Measurements from ENCODE around the gene PTRHD1.
A peak's percentile ranks its signal among the peaks of the same experiment; 100 is the strongest.
"Not testable (repeated sequence)": the region's sequence is repeated elsewhere in the genome, so short reads cannot be mapped to it uniquely, and the experiment has no call there.

PTRHD1 gene

GRCh38 chr2:24792874-24793760, at the start of gene PTRHD1, which contains the start of gene CENPO:
Gene PTRHD1, minus strand, starts transcription at chr2:24793391. Its CDS starts 14 bp downstream, at chr2:24793377.
Gene CENPO, plus strand, starts transcription at chr2:24793425. Its CDS starts 495 bp downstream, at chr2:24793920.
- DNase-seq = peak; percentile 95

GRCh38 chr2:24842081-24843050, 49.2 kb upstream of the PTRHD1 start:
- DNase-seq = no peak

GRCh38 chr2:24840962-24841945, 48.1 kb upstream of the PTRHD1 start:
- peak; percentile 37 for DNase-seq

DNA sequence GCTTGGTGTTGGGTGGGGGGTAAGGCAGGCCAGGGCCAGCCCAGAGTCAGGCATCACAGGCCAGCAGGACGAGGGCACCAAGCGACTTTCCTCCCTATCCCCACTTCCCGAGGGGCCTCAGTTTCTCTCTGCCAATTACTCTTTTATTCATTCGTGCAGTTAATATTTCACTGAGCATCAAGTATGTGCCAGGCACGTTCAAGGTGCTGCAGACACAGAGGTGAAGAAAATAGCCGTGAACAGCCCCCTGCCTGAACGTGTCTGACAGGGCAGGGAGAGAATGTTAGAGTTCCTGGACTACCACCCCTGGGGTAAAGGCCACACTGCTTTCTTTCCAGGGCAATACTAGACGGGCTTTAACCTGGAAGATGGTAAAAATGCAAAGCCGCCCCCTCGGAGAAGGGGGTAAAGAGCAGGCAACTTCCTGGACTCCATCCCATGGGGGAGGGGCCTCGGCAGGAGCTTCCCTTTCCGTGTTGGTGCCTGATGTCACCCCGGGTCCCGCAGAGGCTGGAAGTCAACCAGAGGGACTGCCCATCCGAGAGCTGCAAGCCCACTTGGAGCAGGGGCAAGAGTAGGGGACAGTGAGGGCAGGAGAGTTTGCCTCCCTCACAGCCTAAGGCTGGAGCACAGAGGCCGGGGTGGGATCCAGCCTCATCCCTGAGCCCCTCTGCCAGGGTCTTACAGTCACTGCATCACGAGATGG, 47.1 kb upstream of the PTRHD1 start:
- DNase-seq = no peak

GRCh38 chr2:24839729-24840128, 46.5 kb upstream of the PTRHD1 start:
- DNase-seq = no peak

DNA sequence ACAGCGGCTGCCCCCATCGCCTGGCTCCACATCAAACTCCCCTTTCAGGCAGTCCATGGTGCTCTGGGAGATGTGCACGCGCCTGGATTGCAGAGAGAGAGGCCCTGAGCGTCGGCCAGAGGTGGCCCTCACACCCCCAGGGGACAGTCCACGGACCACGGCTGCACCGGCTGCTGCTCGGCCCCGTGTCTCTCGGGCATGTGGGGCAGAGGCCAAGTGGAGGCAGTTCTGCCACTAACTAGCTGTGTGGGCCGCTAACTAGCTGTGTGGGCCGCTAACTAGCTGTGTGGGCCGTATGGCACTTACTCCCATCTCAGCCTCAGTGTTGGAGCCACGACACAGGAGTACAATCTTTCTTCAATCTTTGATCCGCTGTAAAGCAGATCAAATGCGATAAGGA, 45.4 kb upstream of the PTRHD1 start:
- DNase-seq = no peak

DNA sequence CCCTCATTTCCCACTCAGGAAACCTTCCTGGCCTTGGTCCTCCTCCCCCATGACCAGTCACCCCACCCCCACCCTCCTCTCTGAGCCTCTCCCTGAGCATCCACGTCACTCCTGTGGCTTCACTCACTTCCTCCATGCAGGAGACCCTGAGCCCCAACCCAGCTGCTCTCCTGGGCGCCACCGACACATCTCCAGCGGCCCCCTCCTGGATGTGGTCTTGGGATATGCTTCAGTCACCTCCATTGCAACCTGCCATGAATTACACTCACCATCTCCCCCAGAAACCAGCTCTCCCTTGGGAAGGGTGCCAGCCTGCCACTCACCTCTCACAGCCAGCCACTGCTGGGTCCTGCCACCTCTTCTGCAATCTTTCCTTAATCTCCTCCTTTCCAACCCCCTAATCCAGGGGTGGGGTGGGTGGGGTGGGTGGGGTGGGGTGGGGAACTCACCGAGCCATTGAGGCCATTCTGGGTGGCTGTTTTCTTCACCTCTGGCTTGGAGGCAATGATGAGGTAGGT, 44.9 kb upstream of the PTRHD1 start:
- no peak for DNase-seq

- no peak for DNase-seq
Measured at GRCh38 chr2:24836706-24837105, 43.5 kb upstream of the PTRHD1 start.

DNA sequence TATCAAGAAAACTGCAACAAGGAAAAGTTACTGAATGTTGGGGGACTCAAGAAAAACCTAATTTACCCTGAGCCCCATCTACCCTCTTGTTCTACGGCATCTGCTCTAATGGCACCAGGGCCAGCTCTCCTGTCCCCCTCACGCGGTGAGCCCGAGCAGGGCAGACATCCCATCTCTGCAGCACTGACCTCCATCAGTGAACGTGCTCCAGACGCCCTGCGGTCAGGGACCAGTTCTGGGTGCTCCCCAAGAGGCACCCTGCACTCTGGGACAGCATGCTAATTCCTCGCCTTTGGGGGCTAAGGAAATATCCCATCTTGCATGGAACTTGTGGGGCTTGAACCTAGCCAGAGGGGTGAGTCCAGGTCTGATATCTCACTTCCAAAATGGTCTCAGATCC, 43.0 kb upstream of the PTRHD1 start:
- DNase-seq = no peak

DNA sequence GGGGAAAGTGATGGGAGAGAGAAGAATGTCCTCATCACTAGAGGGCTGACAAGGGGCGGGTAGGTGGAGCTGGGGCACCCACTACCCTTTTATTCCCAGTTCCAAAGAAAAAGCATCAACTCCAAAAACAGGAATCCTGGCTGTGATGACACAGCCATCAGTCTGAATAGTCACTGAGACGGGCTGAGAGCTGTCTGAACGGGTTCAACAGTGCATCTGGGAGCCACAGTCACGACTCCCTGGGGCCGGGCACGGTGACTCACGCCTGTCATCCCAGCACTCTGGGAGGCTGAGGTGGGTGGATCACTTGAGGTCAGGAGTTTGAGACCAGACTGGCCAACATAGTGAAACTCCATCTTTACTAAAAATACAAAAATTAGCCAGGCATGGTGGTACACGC, 42.2 kb upstream of the PTRHD1 start:
- not testable (repeated sequence) for DNase-seq

DNA sequence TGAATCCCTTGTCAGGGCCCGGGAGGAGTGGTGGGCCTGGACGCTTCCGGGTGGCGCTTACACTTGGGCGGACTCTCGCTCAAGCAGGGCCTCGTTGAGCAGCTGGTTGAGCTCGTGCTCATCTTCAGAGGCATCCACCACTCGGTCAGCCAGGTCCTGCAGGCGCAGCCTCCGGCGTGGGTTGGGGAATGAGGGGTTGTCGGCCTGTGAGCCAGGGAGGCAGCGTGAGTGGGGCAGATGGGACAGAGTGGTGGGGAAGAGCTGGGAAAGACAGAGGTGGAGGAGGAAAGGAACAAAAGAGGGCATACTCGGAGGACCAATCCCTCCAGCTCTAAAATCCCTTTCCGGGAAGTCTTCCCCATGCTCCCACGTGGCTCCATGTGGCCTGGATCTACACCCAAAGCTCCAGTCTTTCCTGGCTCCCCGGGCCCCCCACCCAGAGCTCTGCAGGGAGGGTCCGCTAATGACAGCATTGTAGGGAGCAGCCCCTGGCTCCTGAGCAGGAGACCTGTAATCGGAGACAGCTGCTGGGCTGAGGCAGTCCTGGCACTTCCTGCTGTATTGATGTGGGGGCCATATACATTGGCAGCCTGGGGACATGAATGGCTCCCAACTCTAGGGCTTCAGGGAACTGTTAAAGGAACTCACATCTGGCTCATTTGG, 41.7 kb upstream of the PTRHD1 start:
- DNase-seq = no peak

DNA sequence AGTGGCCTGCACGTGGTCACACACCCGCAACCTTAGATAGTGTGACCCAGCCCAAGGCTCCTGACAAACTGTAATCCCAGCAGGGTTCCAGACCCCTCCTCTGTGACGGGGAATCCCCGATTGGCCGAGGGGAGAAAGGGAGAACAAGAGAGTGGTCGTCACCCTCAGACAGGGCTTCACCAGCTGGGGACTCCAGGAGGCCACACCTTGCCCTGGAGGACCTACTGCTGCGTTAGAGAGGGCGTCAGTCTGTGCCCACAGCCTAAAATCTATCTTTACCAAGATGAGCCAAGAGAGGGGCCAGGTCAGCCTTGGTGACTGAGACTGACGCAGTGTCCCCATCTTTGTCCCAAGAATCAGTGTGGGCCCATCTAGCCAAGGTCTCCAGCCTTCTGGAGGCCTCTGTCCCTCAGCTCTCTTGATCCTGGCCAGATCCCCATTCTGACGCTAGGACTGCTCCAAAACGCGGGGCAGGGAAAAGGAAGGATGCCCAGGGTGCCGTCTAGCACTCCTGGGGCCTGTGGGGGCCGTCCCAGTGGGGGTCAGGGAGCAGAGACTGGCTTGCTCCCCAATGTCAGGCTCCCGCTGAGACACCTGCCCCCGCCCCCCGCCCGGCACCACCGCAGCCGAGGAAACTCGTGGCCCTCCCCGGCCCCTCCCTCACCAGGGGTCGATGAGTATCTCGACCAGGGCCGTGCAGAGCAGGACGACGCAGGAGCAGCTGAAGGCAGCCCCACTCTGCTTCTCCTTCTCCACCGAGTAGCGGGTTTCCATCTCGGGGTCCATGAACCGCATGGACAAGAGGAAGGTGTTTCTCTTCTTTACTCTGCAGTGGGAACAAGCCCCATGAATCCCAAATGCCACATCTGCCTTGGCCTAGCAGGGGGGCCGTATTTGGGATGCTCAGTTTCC, 40.9 kb upstream of the PTRHD1 start:
- no peak for DNase-seq

GRCh38 chr2:24832931-24833701, 39.9 kb upstream of the PTRHD1 start:
- no peak for DNase-seq

GRCh38 chr2:24832521-24832920, 39.3 kb upstream of the PTRHD1 start:
- no peak for DNase-seq

DNA sequence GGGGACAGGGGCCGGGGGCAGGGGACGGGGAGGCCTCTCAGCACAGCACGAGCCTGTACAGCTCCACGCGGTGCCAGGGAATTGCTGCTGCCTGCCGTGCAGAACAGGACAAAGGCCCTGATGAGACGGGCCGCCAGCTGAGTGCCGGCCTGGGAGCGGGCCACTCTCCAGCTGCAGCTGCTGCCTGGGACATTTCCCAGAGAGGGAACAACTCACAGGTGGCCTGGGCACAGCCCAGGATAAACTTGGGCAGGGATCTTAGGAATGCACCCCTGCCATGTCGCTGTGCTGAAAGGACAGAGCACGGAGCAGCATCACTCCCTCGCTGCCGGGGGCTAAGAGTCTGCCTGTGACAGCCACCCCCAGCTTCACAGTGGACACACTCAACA, 38.9 kb upstream of the PTRHD1 start:
- peak; percentile 84 for DNase-seq

DNA sequence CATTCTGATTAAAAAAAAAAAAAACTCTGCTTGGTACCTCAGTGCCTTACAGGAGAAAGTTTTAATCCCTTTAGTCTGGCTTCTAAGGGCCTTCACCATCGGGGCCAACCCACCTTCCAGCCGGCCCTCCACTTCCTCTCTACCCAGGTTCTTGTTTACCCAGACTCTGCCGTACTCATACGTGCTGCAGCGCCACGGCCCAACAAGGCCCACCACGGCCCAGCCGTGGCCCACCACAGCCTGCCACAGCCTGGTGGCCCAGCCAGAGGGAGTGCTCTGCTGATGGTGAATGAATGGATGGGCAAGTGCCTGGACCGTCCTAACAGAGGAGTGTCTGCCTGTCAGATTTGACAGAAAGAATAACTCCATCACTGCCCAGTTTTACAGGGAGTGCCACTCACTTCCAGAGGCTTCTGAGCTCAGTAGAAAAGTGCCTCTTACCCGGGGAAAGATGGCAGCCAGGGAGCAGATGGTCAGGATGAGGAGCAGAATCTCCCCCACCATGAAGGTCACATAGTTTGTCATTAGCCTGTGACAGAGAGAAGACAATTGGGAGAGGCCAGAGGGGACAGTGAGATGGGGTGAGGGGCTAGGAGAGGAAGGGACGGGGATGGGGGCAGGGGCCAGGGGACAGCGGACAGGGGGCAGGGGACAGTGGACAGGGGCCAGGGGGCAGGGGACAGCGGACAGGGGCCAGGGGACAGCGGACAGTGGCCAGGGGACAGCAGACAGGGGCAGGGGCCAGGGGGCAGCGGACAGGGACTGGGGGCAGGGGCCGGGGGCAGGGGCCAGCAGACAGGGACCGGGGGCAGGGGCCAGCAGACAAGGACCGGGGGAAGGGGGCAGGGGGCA, 38.3 kb upstream of the PTRHD1 start:
- DNase-seq = no peak

DNA sequence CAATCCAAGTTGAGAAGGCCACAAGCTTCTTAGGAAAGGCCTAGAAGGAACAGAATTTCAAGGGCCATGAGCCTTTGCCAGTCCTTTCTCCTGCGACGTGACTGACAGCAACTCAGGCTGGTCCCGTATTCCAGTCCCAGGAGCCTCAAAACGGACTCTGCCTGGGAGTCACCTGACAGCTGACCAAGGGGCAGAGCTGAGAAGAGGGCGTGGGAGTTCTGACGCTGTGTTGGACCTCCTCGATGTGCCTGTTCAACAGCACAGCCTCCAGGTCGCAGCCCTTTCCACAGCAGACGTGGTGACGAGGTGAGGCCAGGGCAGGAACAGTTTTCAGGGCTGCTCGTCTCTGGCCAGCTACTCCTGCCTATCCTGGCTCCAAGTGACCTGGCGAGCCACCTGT, 37.6 kb upstream of the PTRHD1 start:
- DNase-seq = no peak

DNA sequence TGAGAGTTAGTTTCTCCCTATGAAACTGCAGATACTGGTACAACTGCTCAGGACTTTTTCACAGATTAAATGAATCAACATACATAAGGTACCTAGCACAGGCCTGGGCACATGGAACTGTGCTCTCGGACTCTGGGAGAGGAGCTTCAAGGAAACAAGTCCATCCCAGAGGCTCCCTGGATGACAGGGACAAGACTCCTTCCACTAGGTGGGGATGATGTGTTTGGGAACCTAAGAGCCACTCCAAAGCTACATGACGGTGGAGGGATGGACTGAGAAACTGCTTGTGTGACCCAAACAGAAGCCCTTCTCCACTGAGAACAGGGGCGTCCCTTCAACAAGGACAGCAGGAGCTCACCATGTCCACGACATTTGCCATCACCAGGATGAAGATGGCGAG, 37.2 kb upstream of the PTRHD1 start:
- peak; percentile 9 for DNase-seq

Data from midbrain (tissue), 1 donor.